ENCODE measurements around the gene SYCP2.
A peak's percentile ranks its signal among the peaks of the same experiment; 100 is the strongest.
"Not testable (repeated sequence)": the region's sequence is repeated elsewhere in the genome, so short reads cannot be mapped to it uniquely, and the experiment has no call there.

The SYCP2 gene

DNA sequence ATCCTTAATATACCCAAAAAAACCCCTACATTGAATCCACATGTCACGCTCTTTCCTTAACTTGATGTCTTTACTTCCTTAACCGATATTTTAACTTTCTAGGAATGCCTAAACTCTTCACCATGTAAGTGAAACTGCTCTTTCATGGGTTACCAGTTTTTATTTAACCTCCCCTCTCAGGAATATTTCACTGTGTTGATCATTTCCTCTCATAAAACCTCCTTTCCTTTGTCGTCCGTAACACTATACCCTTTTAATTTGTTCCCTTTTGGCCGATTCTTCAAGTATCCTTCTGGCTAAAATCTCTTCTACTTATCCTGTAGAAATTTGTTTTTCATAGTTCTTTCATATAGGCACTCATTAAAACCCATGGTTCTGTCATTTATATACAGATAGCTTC, 24.6 kb downstream of the SYCP2 start:
- no peak for DNase-seq

DNA sequence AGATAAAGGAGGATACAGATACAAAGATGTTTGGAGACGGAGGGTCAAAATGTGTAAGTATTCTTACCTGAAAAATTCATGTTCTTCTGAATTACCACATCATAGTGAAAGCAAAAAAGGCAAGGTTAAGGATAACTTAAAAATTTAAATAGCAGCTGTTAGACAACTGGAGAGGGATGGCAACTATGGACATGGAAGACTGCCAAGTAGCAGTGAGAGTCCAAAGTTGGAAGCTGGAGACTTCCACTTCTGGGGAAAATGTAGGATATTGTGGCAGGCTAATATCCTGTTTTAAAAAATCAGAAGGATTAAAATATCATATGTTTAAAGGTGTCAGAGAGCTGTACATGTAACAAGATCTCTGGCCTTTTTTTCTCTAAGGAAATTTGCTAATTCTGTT, 29.8 kb downstream of the SYCP2 start:
- DNase-seq = no peak

DNA sequence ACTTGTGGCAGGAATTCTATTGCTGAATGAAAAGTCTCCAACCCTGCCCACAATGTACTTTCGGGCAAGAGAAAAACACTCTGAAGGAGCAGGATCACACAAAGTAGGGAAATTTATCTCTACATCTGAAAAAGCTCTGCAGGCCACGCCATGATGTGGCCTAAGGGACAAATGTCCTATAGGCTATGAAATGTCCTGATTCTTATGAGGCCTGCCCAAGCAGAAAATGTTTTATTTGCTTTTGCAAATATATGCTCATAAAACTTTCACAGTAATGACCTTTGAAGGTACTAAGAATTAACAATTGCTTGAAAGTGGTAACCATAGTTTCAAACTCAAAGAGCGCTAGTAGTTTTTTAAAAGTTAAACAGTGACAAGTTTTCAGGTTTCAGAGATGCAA, 31.0 kb downstream of the SYCP2 start:
- no peak for DNase-seq

DNA sequence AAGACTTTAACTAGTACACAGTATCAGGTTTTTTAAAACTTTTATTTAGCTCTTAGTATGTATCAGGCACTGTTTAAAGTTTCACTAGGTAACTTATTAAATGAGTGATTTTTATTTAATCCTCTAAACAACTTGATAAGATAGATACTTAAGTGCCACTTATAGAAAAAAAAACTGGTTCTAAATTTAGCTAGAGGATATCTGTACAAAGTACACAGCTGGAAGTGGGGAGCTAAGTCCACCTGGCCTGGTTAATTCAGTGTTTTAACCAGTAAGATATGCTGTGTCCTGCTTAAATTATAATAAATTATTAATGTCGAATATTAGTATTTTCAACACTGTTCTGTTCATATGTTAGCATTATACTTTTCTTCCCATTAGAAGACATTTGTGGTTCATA, 37.5 kb downstream of the SYCP2 start:
- DNase-seq = no peak

DNA sequence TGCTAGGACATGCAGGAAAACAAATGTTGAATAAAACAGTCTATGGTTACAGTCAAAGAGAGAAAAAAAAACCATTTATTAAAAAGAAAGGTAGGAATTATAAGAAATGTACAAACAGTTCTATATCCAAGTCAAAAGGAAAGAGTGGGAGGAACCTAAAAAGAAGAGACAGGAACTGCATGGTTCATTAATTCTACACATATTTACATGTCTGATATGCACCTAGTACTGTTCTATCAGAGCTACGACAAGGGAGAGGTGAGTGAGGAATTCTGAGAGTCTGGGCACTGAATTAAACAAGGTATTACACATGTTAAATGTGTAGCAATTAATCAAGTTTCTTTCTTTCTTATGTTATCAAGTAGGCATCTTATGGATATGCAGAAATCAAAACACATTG, 41.9 kb downstream of the SYCP2 start:
- no peak for DNase-seq

DNA sequence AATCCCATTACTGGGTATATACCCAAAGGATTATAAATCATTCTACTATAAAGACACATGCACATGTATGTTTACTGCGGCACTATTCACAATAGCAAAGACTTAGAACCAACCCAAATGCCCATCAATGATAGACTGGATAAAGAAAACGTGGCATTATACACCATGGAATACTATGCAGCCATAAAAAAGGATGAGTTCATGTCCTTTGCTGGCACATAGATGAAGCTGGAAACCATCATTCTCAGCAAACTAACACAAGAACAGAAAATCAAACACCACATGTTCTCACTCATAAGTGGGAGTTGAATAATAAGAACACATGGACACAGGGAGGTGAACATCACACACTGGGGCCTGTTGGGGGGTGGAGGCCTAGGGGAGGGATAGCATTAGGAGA, 43.4 kb downstream of the SYCP2 start:
- DNase-seq = not testable (repeated sequence)

DNA sequence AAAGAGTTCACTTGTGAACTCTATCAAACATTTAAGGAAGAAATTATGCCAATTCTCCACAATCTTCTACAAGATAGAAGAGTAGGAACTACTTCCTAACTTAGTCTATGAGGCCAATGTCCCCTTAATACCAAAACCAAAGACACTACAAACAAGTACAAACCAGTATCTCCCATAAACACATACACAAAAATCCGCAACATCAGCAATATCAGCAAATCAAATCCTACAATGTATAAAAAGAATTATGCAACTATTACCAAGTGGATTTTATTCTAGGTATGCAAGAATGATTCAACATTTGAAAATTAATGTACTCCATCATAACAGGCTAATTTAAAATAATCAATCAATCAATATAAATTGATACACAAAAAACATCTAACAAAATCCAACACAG, 45.4 kb downstream of the SYCP2 start:
- no peak for DNase-seq

DNA sequence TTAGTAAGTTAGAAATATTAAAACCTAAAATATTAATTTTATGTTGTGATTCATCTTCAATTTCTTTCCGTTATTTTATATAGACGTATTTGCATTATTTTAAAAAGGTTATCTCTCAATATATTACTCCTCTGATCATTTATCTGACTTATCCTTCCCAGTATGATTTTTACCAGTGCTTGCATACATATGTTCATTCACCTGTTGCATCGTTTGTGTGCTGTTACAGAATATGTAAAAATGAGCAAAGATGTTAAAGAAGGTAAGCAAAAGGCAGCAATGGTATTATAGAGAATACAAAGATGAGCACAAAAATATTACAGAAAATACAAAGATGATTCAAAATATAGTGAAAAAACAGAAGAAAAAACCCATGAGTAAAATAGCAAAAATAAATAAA, 48.9 kb downstream of the SYCP2 start:
- DNase-seq = no peak

DNA sequence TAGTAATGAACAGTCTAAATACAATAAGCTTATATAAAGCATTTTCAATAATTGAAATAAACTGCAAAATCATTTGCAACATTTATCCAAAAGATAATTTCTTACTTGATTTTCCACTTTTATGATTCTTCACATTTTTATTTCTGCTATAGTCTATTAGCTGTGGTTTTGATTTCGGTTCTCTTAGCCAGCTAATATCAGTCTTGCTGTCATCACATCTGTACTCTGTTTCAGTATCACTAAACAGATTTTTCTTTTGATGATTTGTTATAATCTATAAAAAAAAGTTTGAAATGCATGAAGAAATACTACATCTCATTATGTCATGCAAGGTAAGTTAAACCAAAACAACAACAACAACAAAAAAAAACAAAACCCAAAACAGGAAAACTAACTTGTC, 53.2 kb downstream of the SYCP2 start:
- no peak for DNase-seq

DNA sequence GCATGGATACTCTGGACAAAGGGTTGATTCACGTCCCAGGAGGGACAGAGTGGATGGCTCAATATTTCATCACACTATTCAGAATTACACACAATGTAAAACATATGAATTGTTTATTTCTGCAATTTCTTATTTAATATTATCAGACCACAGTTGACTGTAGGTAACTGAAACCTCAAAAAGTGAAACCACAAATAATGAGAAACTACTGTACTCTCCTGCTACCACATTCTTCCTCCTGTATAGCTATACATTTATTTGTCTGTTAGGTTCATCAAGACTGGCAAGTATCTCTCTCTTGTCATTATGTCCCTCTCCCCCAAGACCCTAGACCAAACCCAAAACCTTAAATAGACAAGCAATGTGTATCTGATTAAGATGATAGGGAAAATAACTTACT, 60.0 kb downstream of the SYCP2 start:
- DNase-seq = no peak

DNA sequence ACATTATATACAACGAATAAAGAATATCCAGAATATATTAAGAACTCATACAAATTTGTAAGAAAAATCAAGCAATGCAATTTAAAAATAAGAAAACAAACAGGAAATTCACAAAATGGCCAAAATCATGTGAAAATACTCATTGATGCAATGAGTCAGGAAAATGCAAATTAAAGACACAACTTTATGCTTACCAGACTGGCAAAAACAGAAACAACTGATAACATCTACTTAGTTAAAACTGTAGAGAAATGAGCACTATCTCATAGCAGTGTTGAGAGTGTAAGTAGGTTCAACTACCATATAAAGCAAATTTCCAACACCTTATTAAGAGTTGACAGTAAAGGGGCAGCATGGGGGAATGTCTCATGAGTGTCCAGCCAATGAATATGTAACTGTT, 62.3 kb downstream of the SYCP2 start:
- DNase-seq = no peak

DNA sequence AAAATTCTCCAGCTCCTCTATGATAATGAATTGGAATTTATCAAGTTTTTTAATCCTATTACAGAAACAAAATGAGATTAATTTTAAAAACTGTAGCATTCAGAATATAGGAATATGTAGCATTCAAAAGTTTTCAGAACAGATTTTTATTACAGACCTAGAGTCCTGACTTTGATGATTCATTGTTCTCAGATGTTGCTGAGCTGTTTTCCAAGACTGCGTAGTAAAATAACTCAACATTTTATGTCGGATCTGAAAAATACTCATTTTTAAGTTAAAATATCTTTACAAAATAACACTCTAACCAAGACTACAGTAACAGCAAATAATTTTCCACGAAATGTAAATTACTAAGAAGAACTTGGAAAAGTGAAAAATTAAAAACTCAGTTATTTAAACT, 67.1 kb downstream of the SYCP2 start:
- DNase-seq = no peak

DNA sequence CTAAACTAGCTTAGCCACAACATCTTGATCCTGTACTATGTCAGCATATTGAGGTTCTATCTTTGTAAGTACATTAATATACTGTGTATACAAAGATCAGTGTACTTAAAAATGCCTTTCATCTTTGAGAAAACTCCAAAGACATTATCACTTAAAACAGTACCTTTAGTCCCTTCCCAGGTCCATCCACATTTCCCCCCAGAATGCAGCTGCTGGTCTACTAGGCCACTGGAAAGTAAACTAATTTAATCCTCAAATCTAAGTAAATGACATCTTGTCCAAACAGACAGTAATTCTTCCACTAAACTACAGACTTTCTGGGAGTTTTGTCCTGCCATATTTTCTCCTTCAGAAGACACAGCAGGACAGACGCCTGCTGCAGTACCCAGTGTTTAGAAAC, 68.7 kb downstream of the SYCP2 start:
- DNase-seq = no peak

DNA sequence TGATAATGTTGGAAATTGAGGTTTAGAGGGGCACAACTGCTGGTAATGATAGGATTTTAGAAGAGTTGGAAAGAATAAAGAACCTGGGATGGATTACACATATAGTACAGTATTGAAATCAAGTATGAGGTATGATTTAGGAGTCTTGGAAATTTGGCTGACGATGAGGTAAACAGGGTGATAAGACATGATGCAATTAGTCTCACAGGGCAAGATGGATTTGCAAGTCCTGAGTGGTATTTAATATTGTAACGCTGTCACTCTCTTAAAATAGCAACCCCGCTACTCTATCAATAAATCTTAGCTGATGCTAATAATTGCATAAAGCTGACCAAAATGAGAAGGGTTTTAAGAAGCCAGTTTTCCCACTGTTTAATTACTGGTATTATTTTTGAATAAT, 70.4 kb downstream of the SYCP2 start:
- no peak for DNase-seq

DNA sequence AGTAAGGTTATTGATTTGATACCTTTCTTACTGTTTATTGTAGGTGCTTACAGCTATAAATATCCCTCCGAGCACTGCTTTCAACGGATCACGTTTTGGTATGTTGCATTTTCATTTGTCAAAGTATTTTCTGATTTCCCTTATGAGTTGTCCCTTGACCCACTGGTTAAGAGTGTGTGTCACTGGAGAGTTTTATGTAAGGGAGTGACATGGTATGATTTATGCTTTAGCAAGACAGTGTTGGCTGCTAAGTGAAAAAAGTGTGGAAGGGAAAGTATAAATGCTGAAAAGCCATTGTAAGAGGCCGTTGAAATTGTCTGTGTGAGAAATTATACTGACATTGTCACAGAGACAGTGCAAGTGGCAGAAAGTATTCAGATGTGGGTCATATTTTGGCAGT, 72.0 kb downstream of the SYCP2 start:
- no peak for DNase-seq

DNA sequence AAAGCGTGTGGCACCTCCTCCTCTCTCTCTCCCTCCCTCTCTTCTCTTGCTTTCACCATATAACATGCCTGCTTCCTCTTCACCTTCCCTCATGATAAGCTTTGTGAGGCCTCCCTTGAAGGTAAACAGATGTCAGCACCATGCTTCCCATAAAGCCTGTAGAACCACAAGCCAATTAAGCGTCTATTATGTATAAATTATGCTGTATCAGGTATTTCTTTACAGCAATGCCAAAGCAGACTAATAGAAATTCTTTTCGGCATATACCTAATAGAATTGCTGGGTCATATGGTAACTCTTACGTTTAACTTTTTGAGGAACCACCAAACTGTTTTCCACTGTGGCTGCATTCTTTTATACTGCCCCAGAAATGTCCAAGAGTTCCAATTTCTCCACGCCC, 75.0 kb downstream of the SYCP2 start:
- no peak for DNase-seq

DNA sequence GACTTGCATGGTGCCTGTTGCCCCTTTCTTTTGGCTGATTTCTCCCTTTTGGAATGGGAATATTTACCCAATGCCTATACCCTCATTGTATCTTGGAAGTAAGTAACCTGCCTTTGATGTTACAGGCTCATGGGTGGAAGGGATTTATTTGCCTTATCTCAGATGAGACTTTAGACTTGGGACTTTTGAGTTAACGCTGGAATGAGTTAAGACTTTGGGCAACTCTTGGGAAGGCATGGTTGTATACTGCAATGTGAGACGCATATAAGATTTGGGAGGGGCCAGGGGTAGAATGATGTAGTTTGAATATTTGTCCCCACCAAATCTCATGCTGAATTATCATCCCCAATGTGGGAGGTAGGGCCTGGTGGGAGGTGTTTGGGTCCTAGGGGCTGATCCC, 75.5 kb downstream of the SYCP2 start:
- DNase-seq = no peak

DNA sequence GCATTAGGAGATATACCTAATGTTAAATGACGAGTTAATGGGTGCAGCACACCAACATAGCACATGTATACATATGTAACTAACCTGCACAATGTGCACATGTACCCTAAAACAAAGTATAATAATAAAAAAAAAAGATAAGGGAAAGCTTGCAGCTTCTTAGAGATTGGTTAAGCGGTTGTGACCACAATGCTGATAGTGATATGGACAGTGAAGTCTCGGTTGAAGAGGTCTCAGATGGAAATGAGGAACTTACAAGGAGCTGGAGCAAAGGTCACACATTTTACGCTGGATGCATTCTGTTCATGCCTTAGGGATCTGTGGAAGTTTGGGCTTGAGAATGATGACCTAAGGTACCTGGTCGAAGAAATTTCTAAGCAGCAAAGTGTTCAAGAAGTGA, 76.5 kb downstream of the SYCP2 start:
- DNase-seq = not testable (repeated sequence)

DNA sequence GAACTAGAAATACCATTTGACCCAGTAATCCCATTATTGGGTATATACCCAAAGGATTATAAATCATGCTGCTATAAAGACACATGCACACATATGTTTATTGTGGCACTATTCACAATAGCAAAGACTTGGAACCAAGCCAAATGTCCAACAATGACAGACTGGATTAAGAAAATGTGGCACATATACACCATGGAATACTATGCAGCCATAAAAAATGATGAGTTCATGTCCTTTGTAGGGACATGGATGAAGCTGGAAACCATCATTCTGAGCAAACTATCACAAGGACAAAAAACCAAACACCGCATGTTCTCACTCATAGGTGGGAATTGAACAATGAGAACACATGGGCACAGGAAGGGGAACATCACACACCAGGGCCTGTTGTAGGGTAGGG, 76.9 kb downstream of the SYCP2 start:
- DNase-seq = not testable (repeated sequence)

DNA sequence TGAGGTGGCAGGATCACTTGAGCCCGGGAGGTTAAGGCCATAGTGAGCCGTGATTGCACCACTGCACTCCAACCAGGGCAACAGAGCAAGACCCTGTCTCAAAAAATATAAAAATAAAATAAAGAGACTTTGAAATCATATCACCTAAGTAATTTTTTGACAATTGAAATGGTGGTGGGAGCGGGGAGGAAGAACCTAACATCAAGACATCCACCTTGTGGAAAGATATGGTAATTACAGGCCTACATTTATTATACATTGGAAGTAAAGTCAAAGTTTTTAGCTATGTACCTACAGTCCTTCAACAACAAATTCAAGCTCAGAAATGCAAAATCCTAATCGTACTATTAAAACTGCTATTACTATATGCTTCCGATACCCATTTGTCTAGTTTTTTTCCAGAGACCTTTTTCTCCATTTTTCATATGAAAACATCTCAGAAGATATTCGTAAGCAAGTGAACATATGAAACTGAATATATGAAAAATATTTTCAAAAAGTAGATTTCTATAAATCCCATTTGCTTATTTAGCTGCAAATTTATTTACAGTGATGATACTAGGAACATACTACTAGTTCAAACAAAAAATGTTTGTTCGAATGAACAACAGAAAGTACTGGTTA, 83.3 kb downstream of the SYCP2 start:
- peak; percentile 47 for DNase-seq

DNA sequence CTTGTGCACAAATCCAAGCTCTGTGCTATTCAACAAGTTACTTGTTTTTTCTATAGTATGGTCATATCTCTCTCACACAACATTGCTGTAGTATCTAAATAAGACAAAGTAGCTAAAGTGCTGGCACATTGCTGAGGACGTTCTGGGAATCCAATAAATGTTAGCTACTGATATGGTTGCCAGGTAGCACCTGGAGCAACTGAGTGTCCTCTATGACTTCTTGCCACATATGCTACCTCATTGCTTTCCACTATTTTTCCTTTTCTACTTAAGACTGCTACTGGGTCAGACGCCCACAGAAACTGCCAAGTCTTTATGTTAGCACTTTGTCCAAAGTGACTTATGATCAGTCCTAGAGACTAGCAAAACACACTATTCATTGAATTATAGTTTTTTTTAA, 85.3 kb downstream of the SYCP2 start:
- no peak for DNase-seq

DNA sequence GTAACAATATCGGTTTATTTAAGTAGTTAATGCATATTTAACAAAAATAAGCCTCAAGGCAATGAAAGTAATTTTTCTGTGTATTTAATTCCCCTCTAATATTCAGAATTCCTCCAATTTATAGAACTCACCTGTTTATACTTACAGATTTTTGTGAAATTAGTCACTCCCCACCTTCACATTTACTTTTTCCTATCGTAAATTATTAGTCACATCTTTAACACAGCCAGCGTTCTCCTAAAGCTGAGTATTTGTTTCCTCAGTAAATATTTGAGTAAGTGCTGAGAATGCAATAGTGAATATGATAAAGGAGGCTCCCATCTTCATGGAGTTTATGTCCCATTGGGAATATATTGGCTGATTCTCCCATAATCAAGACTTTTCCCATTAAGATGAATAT, 88.0 kb downstream of the SYCP2 start:
- no peak for DNase-seq

DNA sequence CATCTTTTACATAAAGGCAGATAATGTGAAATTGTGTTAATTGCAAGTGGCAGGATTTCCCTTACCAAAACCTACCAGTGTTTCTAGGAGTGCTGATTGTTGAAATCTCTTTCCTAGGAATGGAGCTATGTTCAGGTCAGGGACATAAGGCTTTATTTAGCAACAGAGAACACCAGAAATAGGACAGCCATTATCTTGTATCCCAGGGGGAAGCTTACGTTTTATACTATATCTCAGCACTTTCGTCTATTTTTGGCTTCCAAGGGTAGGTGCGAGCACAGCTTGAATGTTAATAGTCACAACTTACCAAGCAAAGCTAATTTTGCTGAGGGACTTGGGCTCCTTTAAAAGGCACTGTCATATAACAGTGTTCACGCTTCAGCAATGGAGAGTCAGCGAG, 94.0 kb downstream of the SYCP2 start:
- DNase-seq = no peak

DNA sequence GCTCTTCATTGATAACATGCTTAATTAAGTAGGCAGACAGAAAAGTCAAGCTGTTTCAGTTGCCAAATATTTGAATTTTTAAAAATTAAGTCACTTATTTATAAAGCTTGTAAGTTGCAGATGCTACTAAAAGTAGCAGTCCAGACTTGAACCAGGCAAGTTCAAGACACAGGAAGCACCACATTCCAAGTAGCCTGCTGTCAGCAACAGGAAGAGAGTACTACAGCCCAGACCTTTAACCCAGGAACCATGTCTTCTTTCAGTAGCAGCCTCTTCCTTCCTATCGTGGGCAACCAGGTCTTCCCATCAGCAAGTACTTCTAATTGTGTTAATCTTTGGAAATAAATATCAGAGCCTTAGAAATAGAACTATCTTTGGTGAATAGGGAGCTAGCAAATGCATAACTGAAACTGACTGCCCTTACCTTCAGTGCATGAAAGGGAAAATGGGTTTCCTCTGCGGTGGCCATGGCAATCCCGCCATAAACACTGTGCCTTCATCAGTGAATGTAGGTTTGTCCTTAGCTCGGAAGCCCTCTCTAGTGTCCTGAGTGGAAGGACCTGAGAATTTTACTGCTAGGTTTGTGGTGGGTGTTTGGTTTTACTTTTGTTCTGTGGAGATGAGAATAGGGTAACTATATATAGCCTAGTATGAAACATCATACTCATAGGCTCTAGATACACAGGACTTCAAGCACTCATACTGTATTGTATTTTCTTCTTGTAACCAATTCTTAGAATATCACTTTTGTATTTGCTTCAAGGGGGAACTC, 95.6 kb downstream of the SYCP2 start:
- DNase-seq = no peak

DNA sequence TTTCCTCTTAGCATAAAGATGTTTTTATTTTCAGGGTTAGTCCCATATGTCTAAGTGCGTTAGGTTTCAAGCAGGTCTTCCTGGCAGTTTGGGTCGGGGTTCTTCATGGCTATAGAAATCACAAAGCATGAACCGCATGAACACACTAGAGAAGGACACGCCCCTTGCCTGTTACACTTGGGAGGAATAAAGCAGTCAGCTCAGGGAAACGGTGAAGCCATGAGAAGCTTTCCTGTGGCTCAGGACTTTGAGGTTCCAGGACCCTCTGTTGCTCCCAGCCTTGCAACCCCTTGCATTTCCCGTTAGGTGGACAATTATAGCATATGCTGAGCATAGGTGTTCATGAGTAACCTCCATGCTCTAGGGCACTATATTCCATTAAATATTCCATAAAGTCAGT, 96.7 kb downstream of the SYCP2 start:
- no peak for DNase-seq

Measured in fibroblast of skin of scalp (primary cell).